ENCODE data around the gene LEP. TPM values are rescaled to one million over a fixed set of nuclear protein-coding genes. Genes with fewer than 3 reads are reported as not detected.
A peak's percentile ranks its signal among the peaks of the same experiment; 100 is the strongest.

Gene LEP
- total RNA-seq, 1 donor from 2014 or later = not detected

GRCh38 chr7:128265156-128265905 lies 24.3 kb downstream of the LEP start:
- H3K4me3 Mint-ChIP-seq = no peak overlapping the region
- no peak overlapping the region for H3K27ac Mint-ChIP-seq (ENCODE audit: unreplicated experiment)
- peaks cover 19% of the 10 kb centered on the region for H3K4me1 Mint-ChIP-seq
- H3K36me3 Mint-ChIP-seq (ENCODE audit: low read depth) = no peaks in the 10 kb centered on the region
- no peak for DNase-seq (ENCODE audit: low read depth, low spot score)
- H3K27me3 Mint-ChIP-seq (ENCODE audit: low read depth) = no peaks in the 10 kb centered on the region
- TF ChIP-seq CTCF (conservative IDR thresholded peaks at IDR 0.05) = no peak
- no peaks in the 10 kb centered on the region for H3K9me3 Mint-ChIP-seq

- no peak overlapping the region for H3K27ac Mint-ChIP-seq (ENCODE audit: unreplicated experiment)
- H3K27me3 Mint-ChIP-seq (ENCODE audit: low read depth) = no peaks in the 10 kb centered on the region
- no peak overlapping the region for H3K4me3 Mint-ChIP-seq
- H3K9me3 Mint-ChIP-seq = no peaks in the 10 kb centered on the region
- H3K4me1 Mint-ChIP-seq = peaks cover 19% of the 10 kb centered on the region
- DNase-seq (ENCODE audit: low read depth, low spot score) = no peak
- no peak for TF ChIP-seq CTCF (conservative IDR thresholded peaks at IDR 0.05)
- no peaks in the 10 kb centered on the region for H3K36me3 Mint-ChIP-seq (ENCODE audit: low read depth)
Observed at GRCh38 chr7:128265906-128266300, 24.8 kb downstream of the LEP start.

GRCh38 chr7:128266529-128266882 lies 25.4 kb downstream of the LEP start:
- no peak for TF ChIP-seq CTCF (conservative IDR thresholded peaks at IDR 0.05)
- Mint-ChIP-seq H3K36me3 (ENCODE audit: low read depth) (no peaks in the 10 kb centered on the region), H3K4me1 (peaks cover 19% of the 10 kb centered on the region), H3K27me3 (ENCODE audit: low read depth) (no peaks in the 10 kb centered on the region), H3K27ac (ENCODE audit: unreplicated experiment) (no peak overlapping the region), H3K9me3 (no peaks in the 10 kb centered on the region), H3K4me3 (no peak overlapping the region)
- no peak for DNase-seq (ENCODE audit: low read depth, low spot score)

- TF ChIP-seq CTCF (conservative IDR thresholded peaks at IDR 0.05) = peak; percentile 30
- peaks cover 19% of the 10 kb centered on the region for H3K4me1 Mint-ChIP-seq
- H3K27me3 Mint-ChIP-seq (ENCODE audit: low read depth) = no peaks in the 10 kb centered on the region
- H3K36me3 Mint-ChIP-seq (ENCODE audit: low read depth) = no peaks in the 10 kb centered on the region
- no peak overlapping the region for H3K4me3 Mint-ChIP-seq
- DNase-seq (ENCODE audit: low read depth, low spot score) = peak; percentile 18
- no peaks in the 10 kb centered on the region for H3K9me3 Mint-ChIP-seq
- no peak overlapping the region for H3K27ac Mint-ChIP-seq (ENCODE audit: unreplicated experiment)
Observed at GRCh38 chr7:128266883-128267594, 26.0 kb downstream of the LEP start.

- no peak for DNase-seq (ENCODE audit: low read depth, low spot score)
- Mint-ChIP-seq H3K36me3 (ENCODE audit: low read depth) (no peaks in the 10 kb centered on the region), H3K4me1 (peaks cover 19% of the 10 kb centered on the region), H3K4me3 (no peak overlapping the region), H3K27ac (ENCODE audit: unreplicated experiment) (no peak overlapping the region), H3K9me3 (no peaks in the 10 kb centered on the region), H3K27me3 (ENCODE audit: low read depth) (no peaks in the 10 kb centered on the region)
- TF ChIP-seq CTCF (conservative IDR thresholded peaks at IDR 0.05) = no peak
Observed at GRCh38 chr7:128267595-128267924, 26.5 kb downstream of the LEP start.
